ENCODE results near the gene LRRC43.

DNA sequence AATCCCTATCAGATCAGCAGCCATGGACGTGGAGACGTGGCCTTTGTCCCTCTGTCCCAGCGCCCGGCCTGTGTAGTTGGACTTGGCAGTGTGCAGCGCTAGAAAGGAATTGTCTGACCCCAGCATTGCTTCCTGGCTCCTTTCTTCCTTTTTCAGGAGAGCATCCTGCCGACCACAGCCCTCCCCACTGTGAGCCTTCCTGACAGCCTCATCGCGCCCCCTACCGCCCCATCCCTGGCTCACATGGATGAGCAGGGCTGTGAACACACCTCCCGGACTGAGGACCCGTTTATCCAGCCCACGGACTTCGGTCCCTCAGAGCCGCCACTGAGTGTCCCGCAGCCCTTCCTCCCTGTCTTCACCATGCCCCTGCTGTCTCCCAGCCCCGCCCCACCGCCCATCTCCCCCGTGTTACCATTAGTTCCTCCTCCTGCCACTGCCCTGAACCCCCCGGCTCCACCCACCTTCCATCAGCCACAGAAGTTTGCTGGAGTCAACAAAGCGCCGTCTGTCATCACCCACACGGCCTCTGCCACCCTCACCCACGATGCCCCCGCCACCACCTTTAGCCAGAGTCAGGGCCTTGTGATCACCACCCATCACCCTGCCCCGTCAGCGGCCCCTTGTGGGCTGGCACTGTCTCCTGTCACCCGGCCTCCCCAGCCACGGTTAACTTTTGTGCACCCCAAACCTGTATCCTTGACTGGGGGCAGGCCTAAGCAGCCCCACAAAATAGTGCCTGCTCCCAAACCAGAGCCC, 49.6 kb upstream of the LRRC43 start:
- TF ChIP-seq, protein P1, sequence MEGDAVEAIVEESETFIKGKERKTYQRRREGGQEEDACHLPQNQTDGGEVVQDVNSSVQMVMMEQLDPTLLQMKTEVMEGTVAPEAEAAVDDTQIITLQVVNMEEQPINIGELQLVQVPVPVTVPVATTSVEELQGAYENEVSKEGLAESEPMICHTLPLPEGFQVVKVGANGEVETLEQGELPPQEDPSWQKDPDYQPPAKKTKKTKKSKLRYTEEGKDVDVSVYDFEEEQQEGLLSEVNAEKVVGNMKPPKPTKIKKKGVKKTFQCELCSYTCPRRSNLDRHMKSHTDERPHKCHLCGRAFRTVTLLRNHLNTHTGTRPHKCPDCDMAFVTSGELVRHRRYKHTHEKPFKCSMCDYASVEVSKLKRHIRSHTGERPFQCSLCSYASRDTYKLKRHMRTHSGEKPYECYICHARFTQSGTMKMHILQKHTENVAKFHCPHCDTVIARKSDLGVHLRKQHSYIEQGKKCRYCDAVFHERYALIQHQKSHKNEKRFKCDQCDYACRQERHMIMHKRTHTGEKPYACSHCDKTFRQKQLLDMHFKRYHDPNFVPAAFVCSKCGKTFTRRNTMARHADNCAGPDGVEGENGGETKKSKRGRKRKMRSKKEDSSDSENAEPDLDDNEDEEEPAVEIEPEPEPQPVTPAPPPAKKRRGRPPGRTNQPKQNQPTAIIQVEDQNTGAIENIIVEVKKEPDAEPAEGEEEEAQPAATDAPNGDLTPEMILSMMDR (IDR thresholded peaks at IDR 0.05): no peak
- TF ChIP-seq POLR2A (IDR thresholded peaks at IDR 0.05): no peak
